ENCODE measurements around the gene SEPTIN2.
"Not testable (repeated sequence)": the region's sequence is repeated elsewhere in the genome, so short reads cannot be mapped to it uniquely, and the experiment has no call there.

The SEPTIN2 gene

GRCh38 chr2:241288324-241288888, 27.3 kb upstream of the SEPTIN2 start:
- DNase-seq (ENCODE audit: low read depth), result no peak

DNA sequence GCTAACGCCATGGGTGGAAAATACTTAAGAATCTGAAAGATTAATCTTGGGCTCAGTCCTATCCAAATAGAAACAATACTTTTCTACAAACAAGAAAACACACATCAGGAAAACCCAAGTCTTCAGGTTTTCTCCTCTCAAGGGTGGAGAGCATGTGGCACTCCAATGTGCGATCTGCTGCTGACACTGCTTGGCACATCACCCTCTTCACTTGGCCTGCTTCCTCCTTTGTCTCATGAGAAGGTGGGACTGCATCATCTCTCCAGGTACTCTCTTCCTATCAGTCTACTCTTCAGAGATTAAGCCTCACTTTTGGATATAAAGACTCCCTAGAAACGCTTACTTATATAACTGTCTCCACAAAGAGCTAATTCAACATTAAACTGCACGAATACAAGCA, 26.7 kb upstream of the SEPTIN2 start:
- DNase-seq (ENCODE audit: low read depth), result no peak

DNA sequence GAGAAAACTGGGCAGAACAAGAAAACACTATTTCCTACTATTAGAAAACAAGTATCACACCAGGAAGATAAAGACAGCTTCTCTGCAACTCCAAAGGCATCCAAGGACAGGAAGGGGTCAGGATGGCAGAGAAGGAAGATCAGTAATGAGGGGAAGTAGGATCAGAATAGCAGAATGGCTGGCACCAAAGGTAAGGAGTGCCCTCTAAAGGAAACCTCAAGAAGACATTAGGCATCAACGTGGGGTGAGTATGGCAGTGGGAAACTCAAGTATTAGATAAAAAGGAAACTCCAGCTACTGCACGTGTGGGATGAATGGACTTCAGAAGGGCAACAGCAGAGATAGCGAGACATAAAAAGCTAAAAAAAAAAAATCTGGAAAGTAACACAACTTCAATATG, 26.1 kb upstream of the SEPTIN2 start:
- no peak for DNase-seq (ENCODE audit: low read depth)

DNA sequence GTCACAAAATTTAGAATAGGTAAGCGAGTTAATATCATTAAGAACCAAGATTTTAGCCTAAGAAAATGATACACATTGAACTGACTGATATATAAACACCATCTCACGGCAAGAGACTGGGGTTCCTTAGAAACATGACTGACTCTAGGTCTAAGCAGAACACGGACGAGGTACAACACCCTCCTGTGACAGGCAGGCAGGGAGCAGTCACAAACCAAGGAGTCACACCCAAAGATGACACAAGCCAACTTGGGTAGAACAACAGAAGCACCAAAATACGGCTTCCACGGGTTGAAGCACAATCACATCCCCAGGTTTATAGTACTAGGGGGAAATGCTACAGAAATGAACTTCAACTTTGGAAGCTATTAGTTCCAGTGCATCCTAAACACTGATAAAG, 24.6 kb upstream of the SEPTIN2 start:
- no peak for DNase-seq (ENCODE audit: low read depth)

- DNase-seq (ENCODE audit: low read depth), result no peak
These were observed 23.7 kb upstream of the SEPTIN2 start for GRCh38 chr2:241291977-241292376.

GRCh38 chr2:241293378-241293797, 22.3 kb upstream of the SEPTIN2 start:
- DNase-seq (ENCODE audit: low read depth), result not testable (repeated sequence)

DNA sequence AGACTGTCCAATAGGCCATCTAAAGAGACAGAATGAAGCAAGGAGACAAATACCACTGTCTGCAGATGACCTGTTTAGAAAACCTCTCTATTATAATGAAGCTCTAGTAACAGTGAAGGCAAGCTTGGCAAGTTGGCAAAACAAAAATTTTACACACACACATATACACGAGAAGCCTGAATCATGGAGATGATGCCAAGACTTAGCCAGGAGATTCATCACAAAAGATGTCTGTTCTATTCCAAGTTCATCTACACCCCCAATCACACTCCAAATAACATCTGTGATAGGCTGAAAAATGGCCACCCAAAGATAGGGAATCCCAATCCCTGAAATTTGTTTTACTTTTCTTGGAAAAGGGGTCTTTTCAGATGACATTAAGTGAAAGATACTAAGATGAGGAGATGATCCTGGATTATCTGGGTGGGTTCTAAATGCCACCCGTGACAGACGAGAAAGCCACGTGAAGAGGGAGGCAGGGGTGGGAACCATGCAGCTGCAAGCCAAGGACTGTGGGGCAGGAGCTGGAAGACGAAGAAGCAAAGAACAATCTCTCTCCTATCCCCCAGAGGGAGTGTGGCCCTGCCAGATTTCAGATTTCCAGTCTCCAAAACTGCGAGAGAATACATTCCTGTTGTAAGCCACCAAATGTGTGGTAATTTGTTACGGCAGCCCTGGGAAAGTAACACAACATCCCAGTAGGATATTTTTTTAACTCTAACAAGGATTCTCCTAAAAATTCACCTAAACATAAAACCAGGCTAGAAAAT, 20.2 kb upstream of the SEPTIN2 start:
- no peak for DNase-seq (ENCODE audit: low read depth)

DNA sequence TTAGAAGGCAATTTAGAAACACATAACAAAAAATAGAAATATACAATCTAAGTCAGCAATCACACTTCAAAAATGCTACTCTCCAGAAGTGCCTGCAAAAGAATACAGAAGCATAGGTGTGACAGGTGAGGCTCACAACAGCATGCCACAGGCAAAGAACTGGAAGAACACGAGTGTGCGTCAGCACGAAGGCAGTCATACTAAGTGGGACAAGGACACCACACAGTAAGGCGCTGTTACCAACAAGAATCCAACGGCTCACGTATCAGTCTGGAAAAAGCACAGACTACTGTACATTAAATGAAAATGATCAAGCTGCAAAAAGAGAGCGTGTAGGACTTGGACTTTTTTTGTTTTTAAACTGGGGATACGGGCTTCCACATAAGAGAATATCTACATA, 19.0 kb upstream of the SEPTIN2 start:
- DNase-seq (ENCODE audit: low read depth), result no peak

- DNase-seq (ENCODE audit: low read depth), result no peak
These were observed 17.1 kb upstream of the SEPTIN2 start for GRCh38 chr2:241298673-241299072.

- no peak for DNase-seq (ENCODE audit: low read depth)
These were observed 15.7 kb upstream of the SEPTIN2 start for GRCh38 chr2:241300000-241300399.

DNA sequence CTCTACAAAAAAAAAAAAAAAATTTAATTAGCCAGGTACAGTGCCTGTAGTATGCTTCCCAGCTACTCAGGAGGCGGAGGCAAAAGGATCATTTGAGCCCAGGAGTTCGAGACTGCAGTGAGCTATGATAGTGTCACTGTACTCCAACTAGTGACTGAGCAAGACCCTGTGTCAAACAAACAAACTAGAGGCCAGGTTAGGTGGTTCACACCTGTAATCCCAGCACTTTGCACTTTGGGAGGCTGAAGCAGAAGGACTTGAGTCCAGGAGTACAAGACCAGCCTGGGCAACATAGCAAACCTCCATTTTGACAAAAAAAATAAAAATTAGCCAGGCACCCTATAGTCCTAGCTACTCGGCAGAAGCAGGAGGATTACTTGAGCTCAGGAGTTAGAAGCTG, 13.6 kb upstream of the SEPTIN2 start:
- DNase-seq (ENCODE audit: low read depth), result no peak

GRCh38 chr2:241302759-241303651, 12.7 kb upstream of the SEPTIN2 start:
- DNase-seq (ENCODE audit: low read depth), result no peak

GRCh38 chr2:241304039-241304670, 11.6 kb upstream of the SEPTIN2 start:
- no peak for DNase-seq (ENCODE audit: low read depth)

- DNase-seq (ENCODE audit: low read depth), result no peak
These were observed 8.7 kb upstream of the SEPTIN2 start for GRCh38 chr2:241307055-241307454.

GRCh38 chr2:241308267-241308666, 7.5 kb upstream of the SEPTIN2 start:
- DNase-seq (ENCODE audit: low read depth), result no peak

DNA sequence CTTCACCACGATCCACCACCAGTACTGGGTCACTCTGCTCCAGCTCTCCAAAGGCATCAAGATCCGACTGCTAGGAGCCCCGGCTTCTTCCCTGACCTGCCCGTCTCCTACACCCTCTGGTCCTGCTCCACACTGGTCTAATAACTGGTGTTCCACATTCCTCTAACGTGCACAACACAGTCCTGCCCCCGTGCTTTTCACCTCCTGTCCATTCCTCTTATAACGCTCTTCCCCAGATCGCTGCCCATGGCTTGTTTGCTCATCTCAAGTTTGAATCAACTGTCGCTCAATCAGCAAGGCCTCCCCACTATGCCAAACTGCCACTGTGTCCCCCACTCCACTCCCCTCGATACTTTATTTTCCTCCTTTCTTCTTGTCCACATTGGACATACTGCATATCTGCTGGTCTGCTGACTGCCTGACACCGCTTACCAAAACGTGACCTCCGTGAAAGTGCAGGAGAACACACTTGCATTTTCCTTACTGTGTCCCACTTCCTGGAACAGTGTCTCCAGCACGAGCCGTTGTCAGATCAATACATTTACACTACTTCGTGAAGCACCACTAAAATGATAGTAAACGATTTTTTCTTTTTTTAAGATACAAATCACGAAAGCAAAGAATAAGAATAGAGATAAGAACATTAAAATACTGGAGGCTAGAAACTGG, 6.8 kb upstream of the SEPTIN2 start:
- DNase-seq (ENCODE audit: low read depth), result no peak

DNA sequence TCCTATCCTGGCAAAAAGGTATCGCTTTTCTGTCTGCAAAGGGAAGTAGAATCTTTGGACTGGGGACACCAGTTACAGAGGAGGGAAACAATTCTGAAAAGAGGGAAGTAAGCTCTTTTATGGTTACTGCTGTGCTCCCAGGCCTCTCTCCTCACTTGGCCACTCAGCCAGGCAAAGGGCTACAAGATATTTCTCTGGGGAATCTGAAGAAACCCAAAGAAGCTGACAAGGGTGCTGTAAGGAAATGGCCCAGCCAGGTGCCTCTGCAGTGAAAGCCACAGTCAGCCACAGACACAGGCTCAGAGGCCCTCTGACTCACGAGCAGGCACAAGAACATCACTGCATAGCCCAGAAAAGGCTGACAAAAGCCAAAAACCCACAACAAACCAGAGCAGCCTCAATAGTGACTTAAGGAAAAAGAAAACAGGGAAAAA, 6.0 kb upstream of the SEPTIN2 start:
- no peak for DNase-seq (ENCODE audit: low read depth)

GRCh38 chr2:241310917-241311566, 4.7 kb upstream of the SEPTIN2 start:
- no peak for DNase-seq (ENCODE audit: low read depth)

- DNase-seq (ENCODE audit: low read depth), result peak; percentile 38
These were observed 3.6 kb upstream of the SEPTIN2 start for GRCh38 chr2:241312082-241312481.

GRCh38 chr2:241313543-241314095, 2.1 kb upstream of the SEPTIN2 start:
- DNase-seq (ENCODE audit: low read depth), result no peak

Measured in non-pigmented ciliary epithelial cell (primary cell).